ENCODE measurements around the gene TRAM1L1. TPM values are rescaled to one million over a fixed set of nuclear protein-coding genes. Genes with fewer than 3 reads are reported as not detected.

Gene TRAM1L1
- not detected in 2 replicates for total RNA-seq

GRCh38 chr4:117084866-117085701, at the start of gene TRAM1L1:
TSS of gene TRAM1L1 (minus strand) at chr4:117085576. CDS start at chr4:117085393, 183 bp downstream.
- intact Hi-C loops (cut with micrococcal nuclease), result no loop called here

GRCh38 chr4:117134386-117134785, 49.0 kb upstream of the TRAM1L1 start:
- intact Hi-C loops (cut with micrococcal nuclease), result no loop called here

- intact Hi-C loops (cut with micrococcal nuclease), result no loop called here
Observed at GRCh38 chr4:117096886-117097285, 11.5 kb upstream of the TRAM1L1 start.

- intact Hi-C loops (cut with micrococcal nuclease), result no loop called here
Observed at GRCh38 chr4:117096462-117096861, 11.1 kb upstream of the TRAM1L1 start.

- intact Hi-C loops (cut with micrococcal nuclease), result no loop called here
Observed at GRCh38 chr4:117093571-117093970, 8.2 kb upstream of the TRAM1L1 start.

GRCh38 chr4:117077760-117078159, 7.6 kb downstream of the TRAM1L1 start:
- intact Hi-C loops (cut with micrococcal nuclease), result no loop called here

GRCh38 chr4:117068120-117068519, 17.3 kb downstream of the TRAM1L1 start:
- intact Hi-C loops (cut with micrococcal nuclease), result no loop called here

- intact Hi-C loops (cut with micrococcal nuclease), result no loop called here
Observed at GRCh38 chr4:117063961-117064696, 21.2 kb downstream of the TRAM1L1 start.

GRCh38 chr4:117042962-117043361, 42.4 kb downstream of the TRAM1L1 start:
- intact Hi-C loops (cut with micrococcal nuclease), result no loop called here

All from T-helper 1 cell treated with Interleukin-12 subunit alpha and Interleukin-12 subunit beta and Interleukin-4 antibody, amounts not matched to agents 30 ng/mL and 1 ng/mL, for 36 hours (primary cell).